ENCODE measurements around the gene ZSWIM6.

GRCh38 chr5:61389609-61390008 is 57.6 kb downstream of the ZSWIM6 start:
- TF ChIP-seq CTCF (conservative IDR thresholded peaks at IDR 0.05) (no peak), EZH2 (IDR thresholded peaks at IDR 0.05; ENCODE audit: low read depth) (no peak)
